Measurements from ENCODE around the gene SLC26A1.

- TF ChIP-seq CTCF (IDR thresholded peaks at IDR 0.05 in 4 of 5, conservative IDR thresholded peaks at IDR 0.05 in 1 of 5) (no peak), POLR2A (IDR thresholded peaks at IDR 0.05) (no peak)
These were observed 39.0 kb upstream of the SLC26A1 start for GRCh38 chr4:1031956-1032795.

Measured in gastrocnemius medialis (tissue), 4 donors.